K562 (cell line): ENCODE data around the gene GALNT16. TPM values are rescaled to one million over a fixed set of nuclear protein-coding genes. Genes with fewer than 3 reads are reported as not detected.

Experiments
- ATAC-seq: fragments of 200-7000 bp; cut with Tn5 transposase; 3 replicates; pipeline ENCODE4 v1.9.1; 2020; ENCODE audit warnings: moderate library complexity
- BruUV-seq: library from RNA; stranded (reverse); fragments of 400-500 nt; replicated peaks from 2 replicates; lab custom pipeline; 2021; lab: Mats Ljungman, UMichigan
- CTCF ChIA-PET: fragments of 300-600 bp; formaldehyde crosslinking; extraction: SDS; loops from one replicate; lab custom pipeline; 2021; ENCODE audit warnings: low intra/inter-chr PET ratio; lab: Yijun Ruan, JAX
- POLR2A ChIA-PET: fragments of 300-600, 350-650 bp; sonication (Branson Sonifier 250); formaldehyde crosslinking; extraction: SDS; loops from one replicate; lab custom pipeline; 2021; ENCODE audit warnings: antibody characterized with exemption, inconsistent platforms; lab: Yijun Ruan, JAX
- DNase-seq, 4 experiments: peaks; one replicate each; pipeline versions ENCODE4 v3.0.0 to v3.0.0-alpha.2; 2011 to 2018; ENCODE audit warnings: low spot score in 3 of 4, mixed read lengths in 3 of 4; ENCODE audit errors: extremely low read depth in 1 of 4
- FAIRE-seq: peaks from 2 replicates; lab custom pipeline; 2011; peaks lifted over from hg19 to GRCh38; lab: Jason Lieb, UNC
- H2AFZ ChIP-seq: 2 replicates; pipeline ENCODE4 v1.6.0; 2011; ENCODE audit warnings: low read depth, low read length, control low read depth, inconsistent platforms
- H3K27ac ChIP-seq: fragments of 200-600 bp; 3 replicates; pipeline ENCODE4 v1.8.0; 2011; ENCODE audit warnings: low read depth, mild to moderate bottlenecking, control low read depth, inconsistent platforms, low read length, moderate library complexity, mixed read lengths; ENCODE audit errors: extremely low read depth
- H3K27me3 ChIP-seq, 2 experiments: fragments of 300-600 bp in 1 of 2; 2 replicates in 1 of 2; 3 replicates in 1 of 2; pipeline versions ENCODE4 v1.6.0 to v1.8.0; 2011; ENCODE audit warnings: inconsistent platforms in 2 of 2, low read length in 2 of 2, mild to moderate bottlenecking in 1 of 2, mixed read lengths in 1 of 2, moderate library complexity in 1 of 2; ENCODE audit not compliant: control insufficient read depth in 2 of 2, insufficient read depth in 2 of 2
- H3K36me3 ChIP-seq: fragments of 300-600 bp; 3 replicates; pipeline ENCODE4 v1.8.0; 2011; ENCODE audit warnings: mild to moderate bottlenecking, low read length, inconsistent platforms; ENCODE audit not compliant: control insufficient read depth, insufficient read depth
- H3K4me1 ChIP-seq, 2 experiments: fragments of 200-600 bp in 1 of 2; replicated peaks in 1 of 2; 2 replicates in 1 of 2; 3 replicates in 1 of 2; pipeline versions ENCODE4 v1.5.1 to v1.8.0; 2011; ENCODE audit warnings: inconsistent platforms in 2 of 2, low read length in 2 of 2, mild to moderate bottlenecking in 1 of 2, mixed read lengths in 1 of 2, moderate library complexity in 1 of 2; ENCODE audit not compliant: control insufficient read depth in 2 of 2, insufficient read depth in 2 of 2
- H3K4me2 ChIP-seq: 2 replicates; pipeline ENCODE4 v1.6.1; 2011; ENCODE audit warnings: low read length, control low read depth, inconsistent platforms, mixed read lengths; ENCODE audit not compliant: insufficient read depth
- H3K4me3 ChIP-seq: fragments of 200-600 bp; sonication (generic), shearing (Covaris generic); 2 replicates; pipeline ENCODE4 v1.5.1; 2016; ENCODE audit warnings: control low read depth, inconsistent platforms
- H3K79me2 ChIP-seq: fragments of 200-600 bp; 3 replicates; pipeline ENCODE4 v1.8.0; 2011; ENCODE audit warnings: low read length, inconsistent platforms; ENCODE audit not compliant: control insufficient read depth, insufficient read depth
- H3K9ac ChIP-seq, 2 experiments: 2 replicates each; pipeline versions ENCODE4 v1.6.0 to v1.6.1; 2011; ENCODE audit warnings: low read depth in 2 of 2, low read length in 2 of 2, control low read depth in 1 of 2, inconsistent platforms in 1 of 2, mild to moderate bottlenecking in 1 of 2, mixed read lengths in 1 of 2; ENCODE audit not compliant: insufficient read depth in 1 of 2
- H3K9me1 ChIP-seq: one replicate; pipeline ENCODE4 v1.6.0; 2011; ENCODE audit warnings: inconsistent platforms, mild to moderate bottlenecking, low read length, moderate library complexity; ENCODE audit not compliant: control insufficient read depth, insufficient read depth
- H3K9me3 ChIP-seq: replicated peaks from 2 replicates; pipeline ENCODE4 v1.5.1; 2011; ENCODE audit warnings: low read depth, low read length, inconsistent platforms; ENCODE audit not compliant: control insufficient read depth, insufficient read depth
- H4K20me1 ChIP-seq: replicated peaks from 2 replicates; pipeline ENCODE4 v1.6.1; 2011; ENCODE audit warnings: low read length, inconsistent platforms, mixed read lengths; ENCODE audit not compliant: control insufficient read depth, insufficient read depth
- U2AF2 ChIP-seq: fragments of 200-400 bp; formaldehyde crosslinking; optimal IDR thresholded peaks from 2 replicates; pipeline ENCODE3; 2017; ENCODE audit warnings: low read depth, mild to moderate bottlenecking, low read length
- ZSCAN32 ChIP-seq: fragments of 450-650 bp; formaldehyde crosslinking; IDR thresholded peaks from 2 replicates; pipeline ENCODE4 v1.4.0; 2020; ENCODE audit warnings: mild to moderate bottlenecking, moderate library complexity
- WGBS: fragments of 100-300 bp; shearing (Covaris generic); methylation state at CpG from one replicate; pipeline ENCODE4 v1.1.6; 2016; ENCODE audit warnings: low coverage, mixed read lengths; ENCODE audit not compliant: insufficient coverage; ENCODE audit errors: missing lambda C conversion rate; 5-methylcytosine and 5-hydroxymethylcytosine counted together
- in situ Hi-C: fragments of 300-500 bp; cut with MboI; formaldehyde crosslinking; loops from 4 replicates; pipeline ENCODE4 v1.15.0; 2018; ENCODE audit warnings: inconsistent platforms, mixed read lengths
- intact Hi-C: fragments of 100-400 bp; cut with micrococcal nuclease; formaldehyde crosslinking; loops from 2 replicates; pipeline ENCODE4 v1.14.2; 2022
- polyA plus RNA-seq, 8 experiments: library from polyadenylated mRNA; depleted of rRNA in 4 of 8; stranded (reverse) in 5 of 8; unstranded in 3 of 8; fragments of >200 nt; fragmentation: Nextera tagmentation in 2 of 8; fragmentation: Illumina TruSeq in 1 of 8; extraction: Ambion mirVana in 2 of 8; extraction: Trizol in 1 of 8; gene quantifications; 2 replicates each; pipeline versions ENCODE4 v1.2.1 to v1.2.3, GENCODE V29; 2011 to 2014; ENCODE audit warnings: inconsistent platforms in 1 of 8, missing spikeins in 1 of 8
- total RNA-seq, 7 experiments: library from RNA; depleted of rRNA in 6 of 7; stranded (reverse); fragments of >200 nt in 6 of 7; fragmentation: Illumina TruSeq in 2 of 7; extraction: Trizol in 2 of 7; gene quantifications; 2 replicates each; pipeline versions ENCODE4 v1.2.1 to v1.2.3, GENCODE V29; 2011 to 2021; ENCODE audit warnings: low replicate concordance in 1 of 7
- TF ChIP-seq, protein P1 (sequence below): sonication (generic); formaldehyde crosslinking; IDR thresholded peaks from 2 replicates; pipeline ENCODE4 v1.8.0; 2022; ENCODE audit warnings: mild to moderate bottlenecking, low read depth, missing genetic modification reagents
- TF ChIP-seq, protein P2 (sequence below), 3 experiments: IDR thresholded peaks in 2 of 3; conservative IDR thresholded peaks in 1 of 3; 2 replicates each; pipeline ENCODE4 v1.5.1; 2011 to 2012; ENCODE audit warnings: low read length in 3 of 3, mild to moderate bottlenecking in 3 of 3, control low read depth in 2 of 3, improper control_type of control experiment in 1 of 3, inconsistent platforms in 1 of 3, low read depth in 1 of 3, mixed read lengths in 1 of 3, moderate library complexity in 1 of 3; ENCODE audit not compliant: insufficient read depth in 2 of 3

The GALNT16 gene
- total and polyA plus RNA-seq, 9 of the 15 experiments (the other 6 are each of a cell fraction or from before 2014, with no cell fraction given), result not detected

GRCh38 chr14:69299286-69300035 lies 39.5 kb downstream of the GALNT16 start:
- ATAC-seq, result peak; percentile 52; the same call in 1 of the 3 replicates
- in situ Hi-C loops, result no loop called here
- no peaks in the 10 kb centered on the region for H4K20me1 ChIP-seq
- H3K79me2 ChIP-seq, result no peaks in the 10 kb centered on the region
- H2AFZ ChIP-seq, result no peak overlapping the region
- H3K9ac ChIP-seq, result no peak overlapping the region
- TF ChIP-seq, protein P1, sequence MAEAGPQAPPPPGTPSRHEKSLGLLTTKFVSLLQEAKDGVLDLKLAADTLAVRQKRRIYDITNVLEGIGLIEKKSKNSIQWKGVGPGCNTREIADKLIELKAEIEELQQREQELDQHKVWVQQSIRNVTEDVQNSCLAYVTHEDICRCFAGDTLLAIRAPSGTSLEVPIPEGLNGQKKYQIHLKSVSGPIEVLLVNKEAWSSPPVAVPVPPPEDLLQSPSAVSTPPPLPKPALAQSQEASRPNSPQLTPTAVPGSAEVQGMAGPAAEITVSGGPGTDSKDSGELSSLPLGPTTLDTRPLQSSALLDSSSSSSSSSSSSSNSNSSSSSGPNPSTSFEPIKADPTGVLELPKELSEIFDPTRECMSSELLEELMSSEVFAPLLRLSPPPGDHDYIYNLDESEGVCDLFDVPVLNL (CRISPR knock-in tag), result no peak
- TF ChIP-seq ZSCAN32 (CRISPR knock-in tag) (no peak), U2AF2 (no peak)
- TF ChIP-seq, protein P2, sequence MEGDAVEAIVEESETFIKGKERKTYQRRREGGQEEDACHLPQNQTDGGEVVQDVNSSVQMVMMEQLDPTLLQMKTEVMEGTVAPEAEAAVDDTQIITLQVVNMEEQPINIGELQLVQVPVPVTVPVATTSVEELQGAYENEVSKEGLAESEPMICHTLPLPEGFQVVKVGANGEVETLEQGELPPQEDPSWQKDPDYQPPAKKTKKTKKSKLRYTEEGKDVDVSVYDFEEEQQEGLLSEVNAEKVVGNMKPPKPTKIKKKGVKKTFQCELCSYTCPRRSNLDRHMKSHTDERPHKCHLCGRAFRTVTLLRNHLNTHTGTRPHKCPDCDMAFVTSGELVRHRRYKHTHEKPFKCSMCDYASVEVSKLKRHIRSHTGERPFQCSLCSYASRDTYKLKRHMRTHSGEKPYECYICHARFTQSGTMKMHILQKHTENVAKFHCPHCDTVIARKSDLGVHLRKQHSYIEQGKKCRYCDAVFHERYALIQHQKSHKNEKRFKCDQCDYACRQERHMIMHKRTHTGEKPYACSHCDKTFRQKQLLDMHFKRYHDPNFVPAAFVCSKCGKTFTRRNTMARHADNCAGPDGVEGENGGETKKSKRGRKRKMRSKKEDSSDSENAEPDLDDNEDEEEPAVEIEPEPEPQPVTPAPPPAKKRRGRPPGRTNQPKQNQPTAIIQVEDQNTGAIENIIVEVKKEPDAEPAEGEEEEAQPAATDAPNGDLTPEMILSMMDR (IDR thresholded peaks at IDR 0.05 in 2 of 3, conservative IDR thresholded peaks at IDR 0.05 in 1 of 3; ENCODE audit: insufficient read depth in 2 of 3, low read depth in 1 of 3, low read length in 3 of 3), result 0 out of 6 replicates have a peak, but pooled peaks of 1 of the 3 experiments have one; percentile 16
- intact Hi-C loops, result no loop called here
- FAIRE-seq, result no peak
- ChIA-PET CTCF (no interaction called here), POLR2A (interaction anchor here (0.6 to 1.0 kb wide), 2 partner anchors 8 to 10 kb away, joined by 5 to 6 read pairs; no protein-coding TSS in a partner anchor)
- no peak for DNase-seq
- no peaks in the 10 kb centered on the region for H3K36me3 ChIP-seq
- peaks cover 4 to 26% of the 10 kb centered on the region in 2 experiments; a peak in 4 of 5 replicates for H3K27me3 ChIP-seq
- no peak overlapping the region for H3K4me3 ChIP-seq
- no peaks in the 10 kb centered on the region for H3K9me3 ChIP-seq
- WGBS, result 0% methylated on average over 11 of the region's 11 CpGs
- BruUV-seq, result no TSS peak
- H3K27ac ChIP-seq, result no peak overlapping the region
- no peak overlapping the region for H3K4me2 ChIP-seq
- H3K4me1 ChIP-seq, result no peaks in the 10 kb centered on the region
- H3K9me1 ChIP-seq, result no peaks in the 10 kb centered on the region
